Measurements from ENCODE around the gene NTSR1. TPM values are rescaled to one million over a fixed set of nuclear protein-coding genes. Genes with fewer than 3 reads are reported as not detected.

The NTSR1 gene
- total and polyA plus RNA-seq, 2 of the 13 experiments (the other 11 are each of a cell fraction or from before 2014, with no cell fraction given): 0.09 to 0.12 TPM

DNA sequence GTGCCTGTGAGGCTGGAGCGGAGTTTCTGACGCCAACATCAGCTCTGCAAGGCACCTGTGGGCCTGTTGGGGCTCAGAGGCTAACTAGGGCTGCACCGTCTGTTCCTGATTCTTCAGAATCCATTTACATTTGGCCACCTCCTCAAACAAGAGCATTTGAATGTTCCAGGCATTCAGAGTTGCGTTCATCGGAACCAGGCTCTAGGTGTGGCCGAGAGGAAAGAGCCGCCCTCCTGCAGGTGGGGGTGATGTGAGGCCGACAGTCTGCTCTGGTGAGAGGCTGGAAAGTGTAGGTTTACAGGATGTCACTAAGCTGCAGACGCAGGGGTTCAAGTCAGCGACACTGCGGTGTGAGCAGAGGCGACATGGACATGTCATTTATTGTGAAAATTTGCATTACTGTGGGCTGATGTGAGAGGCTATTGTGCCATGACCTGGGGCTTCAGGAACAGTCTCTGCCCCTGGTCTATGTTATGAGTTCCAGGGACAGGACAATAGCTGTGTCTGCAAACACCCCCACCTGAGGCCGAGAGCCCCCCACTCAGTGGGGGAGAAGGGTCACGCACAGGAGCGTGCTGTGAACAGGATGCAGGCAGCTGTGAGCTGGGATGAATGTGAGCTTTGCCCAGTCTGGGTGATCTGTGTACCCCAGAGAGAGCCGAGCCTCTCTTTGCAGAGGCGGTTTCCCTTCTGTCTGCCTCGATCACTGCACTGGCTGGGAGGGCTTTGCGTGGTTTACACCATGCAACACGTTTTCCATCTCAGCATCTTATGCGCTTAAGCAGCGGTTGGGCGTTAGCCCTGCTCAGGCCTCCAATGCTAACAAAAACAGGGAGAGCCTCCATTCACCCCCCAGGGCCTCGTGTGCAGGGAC, 45.3 kb upstream of the NTSR1 start (continued):
- TF ChIP-seq, protein P1, sequence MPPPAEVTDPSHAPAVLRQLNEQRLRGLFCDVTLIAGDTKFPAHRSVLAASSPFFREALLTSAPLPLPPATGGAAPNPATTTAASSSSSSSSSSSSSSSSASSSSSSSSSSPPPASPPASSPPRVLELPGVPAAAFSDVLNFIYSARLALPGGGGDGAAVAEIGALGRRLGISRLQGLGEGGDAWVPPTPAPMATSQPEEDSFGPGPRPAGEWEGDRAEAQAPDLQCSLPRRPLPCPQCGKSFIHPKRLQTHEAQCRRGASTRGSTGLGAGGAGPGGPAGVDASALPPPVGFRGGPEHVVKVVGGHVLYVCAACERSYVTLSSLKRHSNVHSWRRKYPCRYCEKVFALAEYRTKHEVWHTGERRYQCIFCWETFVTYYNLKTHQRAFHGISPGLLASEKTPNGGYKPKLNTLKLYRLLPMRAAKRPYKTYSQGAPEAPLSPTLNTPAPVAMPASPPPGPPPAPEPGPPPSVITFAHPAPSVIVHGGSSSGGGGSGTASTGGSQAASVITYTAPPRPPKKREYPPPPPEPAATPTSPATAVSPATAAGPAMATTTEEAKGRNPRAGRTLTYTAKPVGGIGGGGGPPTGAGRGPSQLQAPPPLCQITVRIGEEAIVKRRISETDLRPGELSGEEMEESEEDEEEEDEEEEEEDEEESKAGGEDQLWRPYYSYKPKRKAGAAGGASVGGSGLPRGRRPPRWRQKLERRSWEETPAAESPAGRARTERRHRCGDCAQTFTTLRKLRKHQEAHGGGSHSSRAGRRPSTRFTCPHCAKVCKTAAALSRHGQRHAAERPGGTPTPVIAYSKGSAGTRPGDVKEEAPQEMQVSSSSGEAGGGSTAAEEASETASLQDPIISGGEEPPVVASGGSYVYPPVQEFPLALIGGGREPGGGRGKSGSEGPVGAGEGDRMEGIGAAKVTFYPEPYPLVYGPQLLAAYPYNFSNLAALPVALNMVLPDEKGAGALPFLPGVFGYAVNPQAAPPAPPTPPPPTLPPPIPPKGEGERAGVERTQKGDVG (CRISPR knock-in tag; IDR thresholded peaks at IDR 0.05; ENCODE audit: borderline replicate concordance): peak; percentile 29; the same call in 1 of the 2 replicates
- TF ChIP-seq HNRNPL (IDR thresholded peaks at IDR 0.05; ENCODE audit: low read depth, low read length) (peak; percentile 66; the same call in 1 of the 2 replicates), ZSCAN9 (CRISPR knock-in tag; IDR thresholded peaks at IDR 0.05; ENCODE audit: borderline replicate concordance) (no peak), ZNF138 (CRISPR knock-in tag; IDR thresholded peaks at IDR 0.05; ENCODE audit: low read depth) (no peak), RFX5 (IDR thresholded peaks at IDR 0.05; ENCODE audit: low read depth, low read length) (no peak), ZNF468 (CRISPR knock-in tag; IDR thresholded peaks at IDR 0.05) (no peak), MAFF (IDR thresholded peaks at IDR 0.05; ENCODE audit: low read depth, low read length) (no peak), ZNF589 (CRISPR knock-in tag; conservative IDR thresholded peaks at IDR 0.05) (0 out of 2 replicates have a peak, but pooled peaks have one; percentile 60)
- TF ChIP-seq, protein P2, sequence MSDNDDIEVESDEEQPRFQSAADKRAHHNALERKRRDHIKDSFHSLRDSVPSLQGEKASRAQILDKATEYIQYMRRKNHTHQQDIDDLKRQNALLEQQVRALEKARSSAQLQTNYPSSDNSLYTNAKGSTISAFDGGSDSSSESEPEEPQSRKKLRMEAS (IDR thresholded peaks at IDR 0.05): 0 out of 2 replicates have a peak, but pooled peaks have one; percentile 38
- TF ChIP-seq, protein P3, sequence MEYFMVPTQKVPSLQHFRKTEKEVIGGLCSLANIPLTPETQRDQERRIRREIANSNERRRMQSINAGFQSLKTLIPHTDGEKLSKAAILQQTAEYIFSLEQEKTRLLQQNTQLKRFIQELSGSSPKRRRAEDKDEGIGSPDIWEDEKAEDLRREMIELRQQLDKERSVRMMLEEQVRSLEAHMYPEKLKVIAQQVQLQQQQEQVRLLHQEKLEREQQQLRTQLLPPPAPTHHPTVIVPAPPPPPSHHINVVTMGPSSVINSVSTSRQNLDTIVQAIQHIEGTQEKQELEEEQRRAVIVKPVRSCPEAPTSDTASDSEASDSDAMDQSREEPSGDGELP (IDR thresholded peaks at IDR 0.05; ENCODE audit: borderline replicate concordance, low read depth): peak; percentile 75; the same call in 1 of the 2 replicates
- TF ChIP-seq, protein P4, sequence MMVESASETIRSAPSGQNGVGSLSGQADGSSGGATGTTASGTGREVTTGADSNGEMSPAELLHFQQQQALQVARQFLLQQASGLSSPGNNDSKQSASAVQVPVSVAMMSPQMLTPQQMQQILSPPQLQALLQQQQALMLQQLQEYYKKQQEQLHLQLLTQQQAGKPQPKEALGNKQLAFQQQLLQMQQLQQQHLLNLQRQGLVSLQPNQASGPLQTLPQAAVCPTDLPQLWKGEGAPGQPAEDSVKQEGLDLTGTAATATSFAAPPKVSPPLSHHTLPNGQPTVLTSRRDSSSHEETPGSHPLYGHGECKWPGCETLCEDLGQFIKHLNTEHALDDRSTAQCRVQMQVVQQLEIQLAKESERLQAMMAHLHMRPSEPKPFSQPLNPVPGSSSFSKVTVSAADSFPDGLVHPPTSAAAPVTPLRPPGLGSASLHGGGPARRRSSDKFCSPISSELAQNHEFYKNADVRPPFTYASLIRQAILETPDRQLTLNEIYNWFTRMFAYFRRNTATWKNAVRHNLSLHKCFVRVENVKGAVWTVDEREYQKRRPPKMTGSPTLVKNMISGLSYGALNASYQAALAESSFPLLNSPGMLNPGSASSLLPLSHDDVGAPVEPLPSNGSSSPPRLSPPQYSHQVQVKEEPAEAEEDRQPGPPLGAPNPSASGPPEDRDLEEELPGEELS (CRISPR knock-in tag; IDR thresholded peaks at IDR 0.05): 0 out of 2 replicates have a peak, but pooled peaks have one; percentile 36
- TF ChIP-seq, protein P5, sequence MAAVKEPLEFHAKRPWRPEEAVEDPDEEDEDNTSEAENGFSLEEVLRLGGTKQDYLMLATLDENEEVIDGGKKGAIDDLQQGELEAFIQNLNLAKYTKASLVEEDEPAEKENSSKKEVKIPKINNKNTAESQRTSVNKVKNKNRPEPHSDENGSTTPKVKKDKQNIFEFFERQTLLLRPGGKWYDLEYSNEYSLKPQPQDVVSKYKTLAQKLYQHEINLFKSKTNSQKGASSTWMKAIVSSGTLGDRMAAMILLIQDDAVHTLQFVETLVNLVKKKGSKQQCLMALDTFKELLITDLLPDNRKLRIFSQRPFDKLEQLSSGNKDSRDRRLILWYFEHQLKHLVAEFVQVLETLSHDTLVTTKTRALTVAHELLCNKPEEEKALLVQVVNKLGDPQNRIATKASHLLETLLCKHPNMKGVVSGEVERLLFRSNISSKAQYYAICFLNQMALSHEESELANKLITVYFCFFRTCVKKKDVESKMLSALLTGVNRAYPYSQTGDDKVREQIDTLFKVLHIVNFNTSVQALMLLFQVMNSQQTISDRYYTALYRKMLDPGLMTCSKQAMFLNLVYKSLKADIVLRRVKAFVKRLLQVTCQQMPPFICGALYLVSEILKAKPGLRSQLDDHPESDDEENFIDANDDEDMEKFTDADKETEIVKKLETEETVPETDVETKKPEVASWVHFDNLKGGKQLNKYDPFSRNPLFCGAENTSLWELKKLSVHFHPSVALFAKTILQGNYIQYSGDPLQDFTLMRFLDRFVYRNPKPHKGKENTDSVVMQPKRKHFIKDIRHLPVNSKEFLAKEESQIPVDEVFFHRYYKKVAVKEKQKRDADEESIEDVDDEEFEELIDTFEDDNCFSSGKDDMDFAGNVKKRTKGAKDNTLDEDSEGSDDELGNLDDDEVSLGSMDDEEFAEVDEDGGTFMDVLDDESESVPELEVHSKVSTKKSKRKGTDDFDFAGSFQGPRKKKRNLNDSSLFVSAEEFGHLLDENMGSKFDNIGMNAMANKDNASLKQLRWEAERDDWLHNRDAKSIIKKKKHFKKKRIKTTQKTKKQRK (IDR thresholded peaks at IDR 0.05; ENCODE audit: low read length): no peak
- TF ChIP-seq, protein P6, sequence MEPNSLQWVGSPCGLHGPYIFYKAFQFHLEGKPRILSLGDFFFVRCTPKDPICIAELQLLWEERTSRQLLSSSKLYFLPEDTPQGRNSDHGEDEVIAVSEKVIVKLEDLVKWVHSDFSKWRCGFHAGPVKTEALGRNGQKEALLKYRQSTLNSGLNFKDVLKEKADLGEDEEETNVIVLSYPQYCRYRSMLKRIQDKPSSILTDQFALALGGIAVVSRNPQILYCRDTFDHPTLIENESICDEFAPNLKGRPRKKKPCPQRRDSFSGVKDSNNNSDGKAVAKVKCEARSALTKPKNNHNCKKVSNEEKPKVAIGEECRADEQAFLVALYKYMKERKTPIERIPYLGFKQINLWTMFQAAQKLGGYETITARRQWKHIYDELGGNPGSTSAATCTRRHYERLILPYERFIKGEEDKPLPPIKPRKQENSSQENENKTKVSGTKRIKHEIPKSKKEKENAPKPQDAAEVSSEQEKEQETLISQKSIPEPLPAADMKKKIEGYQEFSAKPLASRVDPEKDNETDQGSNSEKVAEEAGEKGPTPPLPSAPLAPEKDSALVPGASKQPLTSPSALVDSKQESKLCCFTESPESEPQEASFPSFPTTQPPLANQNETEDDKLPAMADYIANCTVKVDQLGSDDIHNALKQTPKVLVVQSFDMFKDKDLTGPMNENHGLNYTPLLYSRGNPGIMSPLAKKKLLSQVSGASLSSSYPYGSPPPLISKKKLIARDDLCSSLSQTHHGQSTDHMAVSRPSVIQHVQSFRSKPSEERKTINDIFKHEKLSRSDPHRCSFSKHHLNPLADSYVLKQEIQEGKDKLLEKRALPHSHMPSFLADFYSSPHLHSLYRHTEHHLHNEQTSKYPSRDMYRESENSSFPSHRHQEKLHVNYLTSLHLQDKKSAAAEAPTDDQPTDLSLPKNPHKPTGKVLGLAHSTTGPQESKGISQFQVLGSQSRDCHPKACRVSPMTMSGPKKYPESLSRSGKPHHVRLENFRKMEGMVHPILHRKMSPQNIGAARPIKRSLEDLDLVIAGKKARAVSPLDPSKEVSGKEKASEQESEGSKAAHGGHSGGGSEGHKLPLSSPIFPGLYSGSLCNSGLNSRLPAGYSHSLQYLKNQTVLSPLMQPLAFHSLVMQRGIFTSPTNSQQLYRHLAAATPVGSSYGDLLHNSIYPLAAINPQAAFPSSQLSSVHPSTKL (CRISPR knock-in tag; IDR thresholded peaks at IDR 0.05): no peak
